AG04450 (cell line): ENCODE measurements around the gene SENP8. TPM values are rescaled to one million over a fixed set of nuclear protein-coding genes. Genes with fewer than 3 reads are reported as not detected.

ENCODE experiments used
- CTCF ChIA-PET: fragments of 300-600, 350-600 bp; formaldehyde crosslinking; extraction: SDS; loops from one replicate; lab custom pipeline; 2022; ENCODE audit warnings: antibody characterized with exemption, inconsistent platforms; lab: Charles Lee
- POLR2A ChIA-PET: fragments of 350-600 bp; formaldehyde crosslinking; extraction: SDS; loops from one replicate; lab custom pipeline; 2021; ENCODE audit warnings: antibody characterized with exemption, inconsistent platforms; lab: Yijun Ruan, JAX
- DNase-seq: peaks from one replicate; pipeline ENCODE4 v3.0.0-alpha.2; 2011; ENCODE audit warnings: low read depth, low spot score
- H3K27ac ChIP-seq: one replicate; pipeline ENCODE4 v1.5.1; 2012; ENCODE audit warnings: low read depth, low read length, control low read depth
- H3K27me3 ChIP-seq: one replicate; pipeline ENCODE4 v1.6.0; 2012; ENCODE audit warnings: low read length; ENCODE audit not compliant: control insufficient read depth, insufficient read depth
- H3K4me3 ChIP-seq: 2 replicates; pipeline ENCODE4 v1.5.1; 2011; ENCODE audit warnings: mild to moderate bottlenecking, low read depth, low read length, control low read depth
- H3K9me3 ChIP-seq: 2 replicates; pipeline ENCODE4 v1.5.1; 2012; ENCODE audit warnings: low read length; ENCODE audit not compliant: control insufficient read depth, insufficient read depth
- CTCF ChIP-seq: IDR thresholded peaks from 2 replicates; pipeline ENCODE4 v1.5.1; 2011; ENCODE audit warnings: low read depth, low read length, control low read depth, inconsistent platforms
- polyA plus RNA-seq: library from polyadenylated mRNA; depleted of rRNA; stranded (reverse); fragments of >200 nt; gene quantifications from 2 replicates; pipeline ENCODE4 v1.2.3, GENCODE V29; 2011

The SENP8 gene
- polyA plus RNA-seq, 1 experiment, result 5.3 TPM

- TF ChIP-seq CTCF, result no peak
- ChIA-PET POLR2A (interaction anchor here (0.7 kb wide), 1 partner anchor 9 kb away, joined by 10 read pairs; no protein-coding TSS in a partner anchor), CTCF (interaction anchor here (0.7 to 2.0 kb wide), 3 partner anchors 166 to 410 kb away, joined by 4 to 7 read pairs (median 6); no protein-coding TSS in a partner anchor)
- DNase-seq, result no peak
- Histone ChIP-seq H3K27me3 (no peaks in the 10 kb centered on the region), H3K4me3 (no peak overlapping the region), H3K27ac (no peak overlapping the region), H3K9me3 (no peaks in the 10 kb centered on the region)
Observed at GRCh38 chr15:72153269-72154000, 35.2 kb downstream of the SENP8 start.

GRCh38 chr15:72154316-72154715 is 36.1 kb downstream of the SENP8 start:
- no peaks in the 10 kb centered on the region for H3K27me3 ChIP-seq
- no peak overlapping the region for H3K27ac ChIP-seq
- no peaks in the 10 kb centered on the region for H3K9me3 ChIP-seq
- ChIA-PET POLR2A (no interaction called here), CTCF (interaction anchor here (1.4 kb wide), 1 partner anchor 411 kb away, joined by 6 read pairs; no protein-coding TSS in a partner anchor)
- H3K4me3 ChIP-seq, result no peak overlapping the region
- no peak for DNase-seq
- TF ChIP-seq CTCF, result no peak

GRCh38 chr15:72155003-72155621 is 36.9 kb downstream of the SENP8 start:
- H3K4me3 ChIP-seq, result peak overlapping the region; percentile 60
- CTCF ChIA-PET, result interaction anchor here (0.9 to 1.5 kb wide), 3 partner anchors 272 to 377 kb away, joined by 3 to 5 read pairs (median 3); no protein-coding TSS in a partner anchor

GRCh38 chr15:72155635-72156616 is 37.7 kb downstream of the SENP8 start:
- ChIA-PET POLR2A (interaction anchor here (0.6 to 1.0 kb wide), 2 partner anchors 119 to 372 kb away, joined by 4 to 5 read pairs; no protein-coding TSS in a partner anchor), CTCF (interaction anchor here (0.6 to 2.9 kb wide), 33 partner anchors 9 to 691 kb away, joined by 3 to 39 read pairs (median 4); no protein-coding TSS in a partner anchor)
- DNase-seq, result peak; percentile 48
- H3K9me3 ChIP-seq, result no peaks in the 10 kb centered on the region
- H3K4me3 ChIP-seq, result peak overlapping the region; percentile 60
- peaks cover under 1% of the 10 kb centered on the region for H3K27me3 ChIP-seq
- peak overlapping the region; percentile 21 for H3K27ac ChIP-seq
- peak; percentile 92 for TF ChIP-seq CTCF

More at GRCh38 chr15:72155003-72155621, 36.9 kb downstream of the SENP8 start:
- no peaks in the 10 kb centered on the region for H3K27me3 ChIP-seq
- TF ChIP-seq CTCF, result no peak
- no peak overlapping the region for H3K27ac ChIP-seq
- no peak for DNase-seq
- H3K9me3 ChIP-seq, result no peaks in the 10 kb centered on the region
- POLR2A ChIA-PET, result no interaction called here
